Measurements from ENCODE around the gene LRRC61.
"Not testable (repeated sequence)": the region's sequence is repeated elsewhere in the genome, so short reads cannot be mapped to it uniquely, and the experiment has no call there.

The LRRC61 gene

DNA sequence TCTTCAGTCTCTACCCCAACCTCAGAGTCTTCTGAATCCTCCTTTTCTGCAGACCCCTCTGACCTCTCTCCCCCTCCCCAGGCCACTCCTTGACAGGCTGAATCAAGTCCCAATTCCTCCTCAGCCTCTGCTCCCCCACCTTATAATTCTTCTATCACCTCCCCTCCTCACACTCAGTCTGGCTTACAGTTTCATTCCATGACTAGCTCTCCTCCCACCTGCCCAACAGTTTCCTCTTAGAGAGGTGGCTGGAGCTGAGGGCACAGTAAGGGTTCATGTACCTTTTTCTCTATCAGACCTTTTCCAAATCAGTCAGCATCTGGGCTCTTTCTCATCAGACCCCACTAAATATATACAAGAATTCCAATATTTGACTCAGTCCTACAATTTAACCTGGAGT, 14.6 kb upstream of the LRRC61 start:
- no peak for DNase-seq

DNA sequence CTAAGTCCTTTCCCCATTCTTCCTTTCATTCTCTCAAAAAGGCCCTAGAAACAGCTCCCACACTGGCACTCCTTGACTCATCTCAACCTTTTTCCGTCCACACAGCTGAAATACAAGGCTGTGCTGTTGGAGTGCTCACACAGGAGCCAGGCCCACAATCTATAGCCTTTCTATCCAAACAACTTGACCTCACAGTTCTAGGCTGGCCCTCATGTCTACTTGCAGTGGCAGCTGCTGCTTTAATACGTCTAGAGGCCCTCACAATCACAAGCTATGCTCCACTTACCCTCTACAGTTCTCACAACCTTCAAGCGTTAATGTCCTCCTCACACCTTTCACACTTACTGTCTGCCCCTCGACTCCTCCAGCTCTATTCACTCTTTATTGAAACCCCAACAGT, 12.0 kb upstream of the LRRC61 start:
- no peak for DNase-seq

DNA sequence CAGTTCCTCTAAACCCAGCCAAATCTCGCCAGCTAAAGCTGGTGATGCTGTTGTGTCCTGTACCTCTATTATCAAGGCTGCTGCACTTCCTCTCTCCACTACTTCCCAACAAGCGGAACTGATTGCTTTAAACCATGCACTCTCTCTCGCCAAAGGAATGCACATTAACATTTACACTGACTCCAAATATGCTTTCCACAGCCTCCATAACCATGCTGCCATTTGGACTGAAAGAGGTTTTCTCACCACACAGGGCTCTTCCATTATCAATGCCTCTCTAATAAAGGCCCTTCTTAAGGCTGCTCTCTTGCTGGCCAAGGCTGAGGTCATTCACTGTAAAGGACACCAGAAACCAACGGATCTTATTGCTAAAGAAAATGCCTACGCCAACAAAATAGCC, 11.4 kb upstream of the LRRC61 start:
- no peak for DNase-seq

DNA sequence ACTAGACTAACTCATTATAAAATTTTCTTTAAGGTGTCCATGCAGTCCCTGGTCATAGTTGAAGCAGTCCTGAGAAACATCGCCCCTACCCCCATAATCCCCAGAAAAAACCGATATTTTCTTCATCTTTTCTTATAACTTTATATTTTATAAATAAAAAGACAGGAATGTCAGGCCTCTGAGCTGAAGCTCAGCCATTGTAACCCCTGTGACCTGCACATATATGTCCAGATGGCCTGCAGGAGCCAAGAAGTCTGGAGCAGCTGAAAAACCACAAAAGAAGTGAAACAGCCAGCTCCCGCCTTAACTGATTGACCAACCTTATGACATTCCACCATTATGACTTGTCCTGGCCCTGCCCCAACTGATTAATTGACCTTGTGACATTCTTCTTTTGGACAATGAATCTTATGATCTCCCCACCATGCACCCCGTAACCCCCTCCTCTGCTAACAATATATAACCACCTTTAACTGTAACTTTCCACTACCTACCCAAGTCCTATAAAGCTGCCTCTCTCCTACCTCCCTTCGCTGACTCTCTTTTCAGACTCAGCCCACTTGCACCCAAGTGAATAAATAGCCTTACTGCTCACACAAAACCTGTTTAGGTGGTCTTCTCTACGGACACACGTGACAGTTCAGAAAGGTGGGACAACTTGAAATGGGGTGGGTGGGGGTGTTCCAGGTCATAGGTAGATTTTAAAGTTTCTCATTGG, 10.3 kb upstream of the LRRC61 start:
- not testable (repeated sequence) for DNase-seq

DNA sequence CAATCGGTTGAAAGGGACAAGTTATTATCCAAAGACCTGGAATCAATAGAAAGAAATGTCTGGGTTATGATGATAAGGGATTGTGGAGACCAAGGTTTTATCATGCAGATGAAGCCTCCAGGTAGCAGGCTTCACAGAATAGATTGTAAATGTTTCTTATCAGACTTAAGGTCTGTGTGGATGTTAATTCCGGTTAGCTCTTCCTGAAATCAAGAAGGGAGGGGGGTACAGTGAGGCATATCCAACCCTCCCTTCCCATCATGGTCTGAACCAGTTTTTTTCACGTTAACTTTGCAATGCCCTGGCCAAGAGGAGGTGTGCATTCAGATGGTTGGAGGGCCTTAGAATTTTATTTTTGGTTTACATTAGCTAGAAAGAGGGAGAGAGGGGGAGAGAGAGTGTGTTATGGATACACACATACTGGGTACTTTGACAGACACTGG, 9.8 kb upstream of the LRRC61 start:
- no peak for DNase-seq

DNA sequence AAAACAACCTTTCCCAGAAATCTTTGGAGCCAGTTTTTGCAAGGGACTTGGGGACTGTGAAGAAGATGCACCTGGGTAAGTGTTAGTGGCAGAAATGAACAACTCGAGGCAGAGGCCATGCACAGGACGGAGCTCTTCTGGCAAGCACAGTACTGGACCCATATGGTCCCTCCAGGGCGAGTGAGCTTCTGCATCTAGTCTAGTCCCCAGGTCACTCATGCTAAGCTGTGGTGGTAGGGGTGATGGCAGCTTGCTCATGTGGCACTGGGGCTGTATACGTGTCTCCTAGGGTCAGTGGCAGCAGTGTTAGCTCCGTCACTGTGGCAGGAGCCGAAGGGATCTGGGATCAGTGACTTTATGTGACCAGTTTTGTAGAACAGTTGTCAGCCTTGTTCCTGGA, 9.3 kb upstream of the LRRC61 start:
- no peak for DNase-seq

DNA sequence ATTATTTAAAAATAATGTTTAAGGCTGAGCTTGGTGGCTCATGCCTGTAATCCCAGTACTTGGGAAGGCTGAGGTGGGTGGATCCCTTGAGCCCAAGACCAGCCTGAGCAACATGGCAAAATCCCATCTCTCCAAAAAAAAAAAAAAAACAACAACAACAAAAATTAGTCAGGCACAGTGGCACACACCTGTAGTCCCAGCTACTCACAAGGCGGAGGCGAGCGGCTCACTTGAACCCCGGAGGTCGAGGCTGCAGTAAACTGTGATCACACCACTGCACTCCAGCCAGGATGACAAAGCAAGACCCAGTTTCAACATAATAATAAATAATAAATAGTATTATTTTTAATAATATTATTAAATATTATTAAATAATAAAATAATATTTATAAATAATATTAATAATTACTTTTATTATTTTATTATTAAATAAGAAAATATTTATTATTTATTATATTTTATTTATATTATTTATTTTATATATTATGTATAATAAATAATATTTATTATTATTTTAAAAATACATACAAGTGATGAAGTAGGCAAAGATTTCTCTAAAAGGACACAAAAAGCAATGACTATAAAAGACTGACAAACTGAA, 8.4 kb upstream of the LRRC61 start:
- DNase-seq, result no peak

DNA sequence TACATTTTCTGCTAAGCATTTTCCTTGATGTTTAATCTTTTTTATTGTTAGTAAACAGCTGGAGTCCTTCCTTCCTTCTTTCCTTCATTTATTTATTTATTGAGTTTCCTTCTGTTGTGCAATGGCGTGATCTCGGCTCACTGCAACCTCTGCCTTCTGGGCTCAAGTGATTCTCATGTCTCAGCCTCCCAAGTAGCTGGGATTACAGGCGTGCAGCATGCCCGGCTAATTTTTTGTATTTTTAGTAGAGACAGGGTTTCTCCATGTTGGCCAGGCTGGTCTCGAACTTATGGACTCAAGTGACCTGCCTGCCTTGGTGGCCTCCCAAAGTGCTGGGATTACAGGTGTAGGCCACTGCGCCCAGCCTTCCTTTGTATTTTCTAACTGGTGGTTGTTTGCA, 6.2 kb upstream of the LRRC61 start:
- DNase-seq, result not testable (repeated sequence)

DNA sequence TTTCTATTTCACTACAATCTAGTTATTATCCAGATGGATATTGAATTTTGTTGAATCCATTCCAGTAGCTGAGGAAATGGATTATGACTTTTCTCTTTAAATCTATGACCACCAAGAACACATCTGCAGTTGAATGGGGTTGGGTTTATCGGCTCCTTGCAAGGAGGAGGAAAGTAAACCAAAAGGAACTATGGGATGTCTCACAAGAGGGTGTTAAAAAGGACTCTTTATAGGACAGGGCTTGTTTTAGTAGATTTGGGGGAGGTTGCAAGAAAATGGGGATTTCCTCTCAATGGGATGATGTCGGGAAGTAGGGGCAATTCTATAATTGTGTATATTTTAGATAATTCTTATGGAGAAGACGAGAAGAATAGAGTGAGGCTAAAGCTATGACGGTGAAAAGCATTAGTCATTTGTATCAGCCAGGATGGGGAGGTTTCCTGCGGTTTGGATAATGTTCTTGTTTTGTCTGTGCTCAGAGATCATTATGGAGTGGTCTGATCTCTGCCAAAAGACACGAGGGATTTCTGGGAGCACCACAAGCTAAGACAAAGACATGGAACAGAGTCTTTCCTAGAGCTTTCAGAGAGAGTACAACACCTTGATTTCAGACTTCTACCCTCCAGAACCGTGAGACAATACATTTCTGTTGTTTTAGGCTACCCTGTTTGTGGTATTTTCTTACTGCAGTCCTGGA, 5.3 kb upstream of the LRRC61 start:
- DNase-seq, result no peak

DNA sequence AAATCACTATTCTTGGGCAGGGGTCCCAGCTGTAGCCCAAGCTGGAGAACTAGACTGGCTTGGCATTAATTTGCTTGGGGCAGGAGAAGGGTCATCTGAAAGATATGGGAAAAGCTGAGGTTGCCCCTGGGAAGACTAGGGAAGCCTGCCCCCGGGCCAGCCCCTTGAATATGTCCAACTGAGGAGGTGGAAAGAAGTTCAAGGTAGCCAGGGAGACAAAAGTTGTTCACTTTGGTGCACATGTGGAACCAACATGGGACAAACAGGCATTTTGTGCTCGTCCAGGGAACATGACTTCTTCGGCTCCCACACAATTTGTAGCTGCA, 1.4 kb upstream of the LRRC61 start:
- no peak for DNase-seq

DNA sequence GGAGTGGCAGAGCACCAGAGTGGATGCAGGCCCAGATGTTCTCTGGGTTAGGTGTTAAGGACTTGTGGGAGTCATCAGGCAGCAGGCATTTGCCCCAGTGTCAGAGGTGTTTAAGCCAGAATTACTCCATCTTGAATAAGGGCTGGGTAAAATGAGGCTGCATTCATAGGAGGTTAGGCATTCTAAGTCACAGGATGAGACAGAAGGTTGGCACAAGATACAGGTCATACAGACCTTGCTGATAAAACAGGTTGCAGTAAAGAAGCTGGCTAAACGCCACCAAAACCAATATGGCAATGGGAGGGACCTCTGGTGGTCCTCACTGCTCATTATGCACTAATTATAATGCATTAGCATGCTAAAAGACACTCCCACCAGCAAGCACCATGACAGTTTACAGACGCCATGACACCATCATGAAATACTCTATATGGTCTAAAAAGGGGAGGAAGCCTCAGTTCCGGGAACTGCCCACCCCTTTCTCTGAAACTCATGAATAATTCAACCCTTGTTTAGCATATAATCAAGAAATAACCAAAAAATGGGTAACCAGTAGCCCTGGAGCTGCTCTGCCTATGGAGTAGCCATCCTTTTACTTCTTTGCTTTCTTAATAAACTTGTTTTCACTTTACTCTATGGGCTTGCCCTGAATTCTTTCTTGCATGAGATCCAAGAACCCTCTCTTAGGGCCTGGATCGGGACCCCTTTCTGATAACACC, 882 bp upstream of the LRRC61 start:
- peak; percentile 48 for DNase-seq

DNA sequence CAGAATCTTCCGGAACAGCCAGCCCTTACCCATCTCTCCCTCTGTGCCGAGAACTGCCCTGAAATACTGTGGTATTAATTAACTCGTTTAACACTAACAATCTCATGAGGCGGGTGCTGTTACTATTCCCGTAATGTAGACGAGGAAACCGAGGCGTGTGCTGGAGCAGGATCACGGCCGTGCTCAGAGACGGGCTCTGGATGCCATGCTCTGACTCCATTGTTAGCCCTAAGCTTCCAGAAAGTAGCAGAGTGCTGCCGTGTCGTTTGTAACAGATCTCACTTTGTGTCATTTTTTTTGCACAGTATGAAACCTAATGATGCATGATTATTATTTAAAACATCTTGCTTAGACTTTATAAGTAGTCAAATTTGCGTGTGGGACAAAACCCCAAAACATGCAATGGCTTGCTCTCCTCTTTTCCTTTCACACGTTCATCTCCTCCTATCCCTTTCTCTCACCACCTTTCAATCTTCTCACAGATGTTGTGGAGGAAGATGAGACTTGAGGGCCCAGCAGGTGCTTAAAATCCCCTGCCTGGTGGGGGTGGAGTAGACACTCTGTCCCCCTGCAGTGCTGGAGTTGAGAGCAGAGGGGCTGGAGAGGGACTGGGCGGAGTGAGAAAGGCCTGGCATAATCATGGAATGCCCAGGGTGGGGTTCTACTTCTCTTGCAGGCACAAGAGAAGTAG, 672 bp downstream of the LRRC61 start:
- DNase-seq, result peak; percentile 62

DNA sequence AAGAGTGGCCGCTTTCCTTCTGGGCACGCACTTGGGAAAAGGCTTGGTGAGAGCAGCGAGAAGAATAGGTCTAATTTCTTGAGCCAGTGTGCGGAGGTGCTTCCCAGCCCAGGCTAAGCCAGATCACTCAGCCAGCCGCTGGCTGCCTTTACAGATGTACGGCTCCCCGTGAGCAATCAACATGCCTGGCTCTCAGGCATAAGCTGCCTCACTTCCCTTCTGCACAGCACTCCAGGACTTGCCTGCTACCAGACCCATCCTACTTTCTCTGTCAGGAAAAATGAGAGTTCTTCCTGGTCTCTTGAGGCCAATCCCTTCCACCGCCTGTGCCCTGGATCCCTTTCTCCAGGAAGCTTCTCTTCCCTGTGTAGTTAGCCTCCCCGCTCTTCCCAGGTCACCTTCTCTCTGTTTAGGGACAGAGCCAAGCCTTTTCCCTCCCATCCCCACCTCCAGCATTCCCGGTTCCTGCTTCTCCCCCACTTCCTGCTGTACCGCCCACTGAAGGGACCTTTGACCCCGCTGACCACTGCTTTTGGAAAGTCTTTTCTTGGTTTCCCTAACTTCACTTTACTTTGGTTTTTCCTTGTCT, 1.3 kb downstream of the LRRC61 start:
- DNase-seq, result no peak

DNA sequence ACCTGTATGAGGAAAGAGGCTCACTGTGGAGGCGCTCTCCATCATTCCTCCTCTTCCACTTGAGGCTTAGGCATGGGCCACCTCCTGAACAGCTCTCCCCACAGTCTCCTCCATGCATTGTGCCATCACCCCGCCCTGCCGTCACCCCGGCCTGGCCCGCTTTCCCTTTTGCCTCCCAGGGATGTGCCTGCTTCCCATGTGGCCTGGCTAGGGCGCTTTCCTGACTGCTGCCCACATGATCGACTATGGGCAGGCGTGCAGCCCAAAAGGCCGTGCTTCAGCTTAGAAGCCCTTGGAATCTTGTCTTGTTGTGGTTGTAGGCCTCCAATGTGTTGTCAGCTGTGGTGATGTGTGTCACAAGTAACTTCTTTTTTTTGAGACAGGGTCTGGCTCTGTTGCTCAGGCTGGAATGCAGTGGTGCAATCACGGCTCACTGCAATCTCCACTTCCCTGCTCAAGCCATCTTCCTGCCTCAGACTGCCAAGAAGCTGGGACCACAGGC, 2.0 kb downstream of the LRRC61 start:
- DNase-seq, result no peak

DNA sequence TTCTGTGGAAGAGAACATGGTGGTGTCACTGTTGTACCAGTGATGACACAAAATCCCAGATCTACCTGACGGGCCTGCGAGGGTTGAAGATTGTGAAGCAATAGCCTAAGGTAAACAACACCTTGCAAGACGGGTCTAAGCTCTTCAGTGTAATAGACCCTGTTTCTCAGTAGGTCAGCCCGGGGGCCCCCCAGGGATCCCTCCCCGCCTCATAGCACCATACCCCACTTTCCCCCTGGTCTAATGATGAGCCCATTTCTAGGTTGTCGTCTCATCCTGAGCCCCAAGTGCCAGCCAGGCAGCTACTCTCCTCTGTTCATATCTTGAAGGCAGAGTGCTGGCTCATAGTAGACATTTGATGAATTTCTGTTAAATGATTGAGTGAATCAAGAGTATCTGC, 2.7 kb downstream of the LRRC61 start:
- no peak for DNase-seq

DNA sequence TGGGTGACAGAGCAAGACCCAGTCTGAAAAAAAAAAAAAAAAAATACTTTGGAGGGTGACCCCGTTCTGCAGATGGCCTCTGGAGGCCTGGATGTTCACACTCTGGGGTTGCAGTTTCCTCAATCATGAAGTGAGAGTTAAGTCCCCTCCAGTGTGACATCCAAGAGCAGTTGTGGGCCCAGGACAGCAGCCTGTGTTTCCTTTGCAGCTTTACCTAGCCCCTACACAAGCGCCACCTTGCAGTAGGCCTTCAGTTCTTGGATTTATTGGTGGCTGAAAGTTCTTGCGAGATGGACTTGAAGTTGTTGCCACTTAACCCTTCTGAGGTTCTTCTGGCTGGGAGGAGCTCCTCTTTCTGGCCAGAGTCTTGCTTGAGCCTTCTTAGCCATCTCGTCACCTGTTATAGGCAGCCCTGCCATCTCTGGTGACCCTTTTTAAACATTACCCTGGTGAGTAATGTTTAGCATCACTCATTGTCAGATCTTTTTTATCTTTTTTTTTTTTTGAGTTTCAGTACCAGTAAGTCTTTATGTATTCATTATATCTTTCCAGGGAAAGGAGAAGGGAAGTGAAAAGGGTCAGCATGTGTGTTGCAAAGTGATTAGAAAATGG, 3.6 kb downstream of the LRRC61 start:
- no peak for DNase-seq

DNA sequence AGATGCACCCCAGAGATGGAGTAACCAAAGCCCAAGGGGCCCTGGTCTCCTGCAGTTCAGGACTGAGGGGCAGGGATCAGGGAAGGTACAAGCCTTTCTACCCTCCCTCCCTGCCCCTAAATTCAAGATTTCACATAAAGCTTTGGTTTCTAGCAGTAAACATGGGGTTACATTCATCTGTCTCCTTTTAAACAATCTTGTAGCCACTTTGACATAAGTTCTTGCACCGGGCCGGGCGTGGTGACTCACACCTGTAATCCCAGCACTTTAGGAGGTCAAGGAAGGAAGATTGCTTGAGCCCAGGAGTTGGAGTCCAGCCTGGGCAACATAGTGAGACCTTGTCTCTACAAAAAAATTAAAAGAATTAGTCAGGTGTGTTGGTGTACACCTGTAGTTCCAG, 4.2 kb downstream of the LRRC61 start:
- no peak for DNase-seq

DNA sequence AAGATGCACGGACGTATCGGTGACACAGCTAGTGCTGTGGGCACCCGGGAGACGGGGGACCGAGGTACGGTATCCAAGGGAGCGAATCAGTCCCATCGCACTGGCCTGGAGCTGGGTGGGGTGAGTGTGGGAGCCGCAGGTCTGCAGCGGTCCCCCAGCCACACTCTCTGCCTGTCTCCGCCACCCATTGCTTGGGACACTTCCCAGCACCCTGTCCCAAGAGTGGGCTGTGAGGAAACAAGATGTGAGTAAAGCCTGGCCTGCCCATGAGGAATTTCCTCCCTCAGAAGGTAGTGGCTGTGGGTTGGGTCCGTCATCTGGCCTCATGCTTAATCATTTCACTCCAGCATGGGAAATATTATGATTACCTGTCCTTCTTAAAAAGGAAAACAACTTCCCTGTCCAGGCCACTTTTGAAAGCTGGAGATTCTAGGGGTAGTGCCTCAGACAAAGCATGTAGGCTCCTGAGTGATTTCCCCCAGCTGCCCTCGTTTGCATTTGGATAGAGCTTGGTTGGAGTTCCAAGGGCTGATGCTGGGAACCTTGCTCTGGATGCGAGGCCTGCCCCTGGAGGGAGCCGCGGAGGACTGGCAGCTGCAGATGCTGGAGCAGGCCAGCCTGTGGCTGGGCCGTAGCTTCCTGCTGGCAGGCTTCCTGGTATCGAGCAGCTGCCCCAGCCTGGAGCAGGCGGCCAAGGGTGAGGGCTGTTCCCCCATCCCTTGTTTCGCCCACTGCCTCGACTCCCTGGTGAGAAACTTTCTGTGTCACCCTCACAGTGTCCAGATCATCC, 6.4 kb downstream of the LRRC61 start:
- DNase-seq, result no peak

DNA sequence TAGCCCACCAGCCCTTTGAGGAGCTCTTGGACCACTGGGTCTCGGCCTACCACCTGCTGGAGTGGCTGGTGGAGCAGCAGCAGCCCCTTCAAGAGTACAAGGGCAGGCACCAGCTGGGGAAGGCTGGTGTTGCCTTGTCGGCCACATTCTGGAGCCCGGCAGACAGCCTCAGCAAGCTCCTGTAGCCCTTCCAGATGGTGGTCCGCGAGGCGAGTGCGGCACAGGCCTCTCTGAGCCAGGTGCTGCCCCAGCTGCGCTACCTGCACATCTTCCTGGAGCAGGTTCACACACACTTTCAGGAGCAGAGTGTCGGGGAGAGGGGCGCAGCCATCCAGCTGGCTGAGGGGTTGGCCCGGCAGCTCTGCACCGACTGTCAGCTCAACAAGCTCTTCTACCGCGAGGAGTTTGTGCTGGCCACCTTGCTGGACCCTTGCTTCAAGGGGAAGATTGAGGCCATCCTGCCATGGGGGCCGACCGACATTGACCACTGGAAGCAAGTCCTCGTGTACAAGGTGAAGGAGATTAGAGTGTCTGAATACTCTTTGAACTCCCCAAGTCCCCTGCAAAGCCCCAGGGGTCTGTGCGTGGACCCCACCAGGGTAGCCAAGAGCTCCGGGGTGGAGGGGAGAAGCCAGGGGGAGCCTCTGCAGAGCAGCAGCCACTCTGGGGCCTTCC, 7.2 kb downstream of the LRRC61 start:
- DNase-seq, result no peak

DNA sequence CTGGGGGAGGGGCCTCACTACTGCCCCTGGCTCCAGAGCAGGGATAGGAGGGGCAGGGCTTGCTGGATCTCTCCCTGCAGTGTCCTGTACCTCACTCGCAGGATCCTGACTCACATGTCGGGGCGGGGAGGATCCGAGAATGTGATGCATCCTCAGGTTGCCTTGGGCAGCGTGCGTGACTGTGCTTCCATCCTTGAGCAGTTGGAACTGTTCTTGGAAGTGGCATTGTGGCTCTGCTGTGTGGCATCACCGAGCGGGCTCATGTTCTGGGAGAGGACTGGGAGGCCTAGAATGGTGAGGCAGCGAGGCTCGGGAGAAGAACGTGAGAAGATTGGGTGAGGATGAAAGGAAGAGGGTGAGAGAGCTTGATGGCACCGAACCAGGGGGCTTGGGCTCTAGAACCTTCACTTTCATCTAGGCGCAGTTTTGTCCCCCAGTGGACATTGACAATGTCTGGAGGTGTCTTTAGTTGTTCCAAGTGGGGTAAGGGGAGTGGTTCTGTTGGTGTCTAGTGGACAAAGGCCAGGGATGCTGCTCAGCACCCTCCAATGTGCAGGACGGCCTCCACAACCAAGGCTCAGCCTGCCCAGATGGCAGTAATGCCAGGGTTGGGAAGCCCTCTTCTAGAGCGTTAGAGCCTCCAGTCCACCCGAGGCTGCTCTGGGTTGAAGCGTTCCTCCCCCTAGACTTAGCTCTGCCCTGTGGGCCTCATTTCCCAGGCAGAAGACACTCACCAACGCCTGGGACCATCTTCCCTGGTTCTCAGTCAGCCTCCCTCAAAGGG, 9.9 kb downstream of the LRRC61 start:
- DNase-seq, result no peak

All from NCI-H2171 treated with DMSO at 0.1 percent for 48 hours (cell line).